Loucy (cell line): ENCODE results near the gene ZDHHC7.
A peak's percentile ranks its signal among the peaks of the same experiment; 100 is the strongest.

Experiments
- CTCF ChIP-seq: fragments of 200-600 bp; sonication (generic); conservative IDR thresholded peaks from 2 replicates; pipeline ENCODE4 v1.5.1; 2014; ENCODE audit warnings: mild to moderate bottlenecking, antibody characterized with exemption, low read length
- EZH2phosphoT487 ChIP-seq: fragments of 200-600 bp; IDR thresholded peaks from 2 replicates; pipeline ENCODE4 v1.6.1; 2018; ENCODE audit warnings: antibody characterized with exemption, mild to moderate bottlenecking, moderate library complexity, borderline replicate concordance

DNA sequence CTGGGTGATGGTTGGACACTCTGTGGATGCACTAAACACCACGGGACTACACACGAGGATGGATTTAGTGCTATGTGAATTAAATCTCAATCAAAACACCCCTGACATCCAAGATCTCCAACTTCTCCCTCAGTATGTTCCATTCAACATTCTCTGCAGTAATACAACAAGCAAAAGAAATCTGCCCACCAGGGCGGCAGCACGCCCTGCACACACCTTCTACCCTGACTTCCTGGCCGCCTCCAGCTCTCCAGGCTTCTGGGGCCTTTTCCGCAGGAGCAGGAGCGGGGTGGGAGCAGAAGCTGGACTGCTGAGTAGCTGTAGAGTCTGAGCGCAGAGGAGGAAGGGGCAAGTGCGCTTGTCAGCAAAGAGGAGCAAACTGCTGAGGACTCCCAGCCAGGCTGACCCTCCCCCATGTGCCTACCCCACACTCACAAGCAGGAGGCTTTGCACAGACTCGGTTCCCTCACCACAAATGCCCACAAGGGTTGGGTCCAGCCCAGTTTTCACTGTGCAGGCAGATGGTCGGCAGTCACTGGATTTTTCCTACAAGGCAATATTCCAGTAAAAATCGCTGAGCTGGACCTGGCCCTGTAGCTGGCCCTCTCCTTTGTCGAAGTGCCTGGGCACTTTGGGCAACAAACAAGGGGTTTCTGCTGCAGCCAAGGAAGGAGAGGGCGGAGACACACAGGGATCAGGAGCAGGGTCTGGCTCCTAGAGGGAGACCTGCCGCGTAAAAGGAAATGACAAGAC lies 22.8 kb downstream of the ZDHHC7 start:
- peak; percentile 25; the same call in 1 of the 2 replicates for TF ChIP-seq CTCF
- TF ChIP-seq EZH2phosphoT487: no peak
